Gastrocnemius medialis (tissue), 4 donors: ENCODE data around the gene FGF10. TPM values are rescaled to one million over a fixed set of nuclear protein-coding genes. Genes with fewer than 3 reads are reported as not detected.

Experiments used
- ATAC-seq, 2 donors: fragments of 150-250 bp; one replicate each; pipeline ENCODE4 v1.9.1; 2016
- DNase-seq, 2 donors: peaks; one replicate each; pipeline ENCODE4 v3.0.0-alpha.2; 2019
- H3K27ac ChIP-seq, 4 donors: fragments of 200-600 bp; sonication (generic); 1 replicate in 1 of 4; 2 replicates in 3 of 4; pipeline ENCODE4 v1.5.1; 2016 to 2018; ENCODE audit warnings: mild to moderate bottlenecking in 2 of 4, moderate library complexity in 1 of 4
- H3K27me3 ChIP-seq, 3 donors: fragments of 200-600 bp; sonication (generic) in 2 of 3; 1 replicate in 1 of 3; 2 replicates in 2 of 3; pipeline versions ENCODE4 v1.5.1 to v1.6.0; 2016 to 2019; ENCODE audit warnings: mild to moderate bottlenecking in 1 of 3, moderate library complexity in 1 of 3
- H3K36me3 ChIP-seq, 2 donors: fragments of 200-600 bp; sonication (generic) in 1 of 2; one replicate each; pipeline ENCODE4 v1.5.1; 2017 to 2018
- H3K4me1 ChIP-seq, 2 donors: fragments of 200-600 bp; sonication (generic) in 1 of 2; one replicate each; pipeline ENCODE4 v1.5.1; 2016 to 2017; ENCODE audit warnings: mild to moderate bottlenecking in 2 of 2
- H3K4me3 ChIP-seq, 4 donors: fragments of 200-600 bp; sonication (generic) in 3 of 4; 1 replicate in 1 of 4; 2 replicates in 3 of 4; pipeline ENCODE4 v1.5.1; 2016 to 2019; ENCODE audit warnings: mild to moderate bottlenecking in 2 of 4
- H3K9me3 ChIP-seq, 3 donors: fragments of 200-600 bp; sonication (generic) in 2 of 3; 1 replicate in 1 of 3; 2 replicates in 2 of 3; pipeline ENCODE4 v1.5.1; 2016 to 2019
- POLR2A ChIP-seq, 2 donors: fragments of 450-650 bp; IDR thresholded peaks; one replicate each; pipeline ENCODE4 v1.6.1; 2017; ENCODE audit warnings: antibody characterized with exemption in 2 of 2, mild to moderate bottlenecking in 2 of 2, moderate library complexity in 2 of 2
- in situ Hi-C, 4 donors: fragments of 200-750 bp; cut with MboI; loops; one replicate each; pipeline versions ENCODE4 v1.15.0 to v1.8.0; 2017; ENCODE audit warnings: low sequenced_read_pairs in 4 of 4
- intact Hi-C: fragments of 100-400 bp; cut with DNase I; formaldehyde crosslinking; loops from one replicate; pipeline ENCODE4 v1.15.1; 2023; ENCODE audit warnings: low total_unique reads
- total RNA-seq, 4 donors: library from RNA; depleted of rRNA; stranded (reverse); fragments of >200 nt; gene quantifications; one replicate each; pipeline versions ENCODE4 v1.1.0 to v1.2.3, GENCODE V29; 2016
- TF ChIP-seq, protein P1 (sequence below), 5 experiments: fragments of 450-650 bp in 3 of 5; fragments of 200-600 bp in 2 of 5; sonication (generic) in 2 of 5; IDR thresholded peaks in 4 of 5; conservative IDR thresholded peaks in 1 of 5; 1 replicate in 4 of 5; 2 replicates in 1 of 5; pipeline ENCODE4 v1.5.1; 2016 to 2019; ENCODE audit warnings: antibody characterized with exemption in 5 of 5, mild to moderate bottlenecking in 3 of 5, moderate library complexity in 3 of 5

Gene FGF10
- total RNA-seq, 4 donors from 2014 or later, result 0.23 to 2.6 (median 0.76) TPM; not detected in 1

DNA sequence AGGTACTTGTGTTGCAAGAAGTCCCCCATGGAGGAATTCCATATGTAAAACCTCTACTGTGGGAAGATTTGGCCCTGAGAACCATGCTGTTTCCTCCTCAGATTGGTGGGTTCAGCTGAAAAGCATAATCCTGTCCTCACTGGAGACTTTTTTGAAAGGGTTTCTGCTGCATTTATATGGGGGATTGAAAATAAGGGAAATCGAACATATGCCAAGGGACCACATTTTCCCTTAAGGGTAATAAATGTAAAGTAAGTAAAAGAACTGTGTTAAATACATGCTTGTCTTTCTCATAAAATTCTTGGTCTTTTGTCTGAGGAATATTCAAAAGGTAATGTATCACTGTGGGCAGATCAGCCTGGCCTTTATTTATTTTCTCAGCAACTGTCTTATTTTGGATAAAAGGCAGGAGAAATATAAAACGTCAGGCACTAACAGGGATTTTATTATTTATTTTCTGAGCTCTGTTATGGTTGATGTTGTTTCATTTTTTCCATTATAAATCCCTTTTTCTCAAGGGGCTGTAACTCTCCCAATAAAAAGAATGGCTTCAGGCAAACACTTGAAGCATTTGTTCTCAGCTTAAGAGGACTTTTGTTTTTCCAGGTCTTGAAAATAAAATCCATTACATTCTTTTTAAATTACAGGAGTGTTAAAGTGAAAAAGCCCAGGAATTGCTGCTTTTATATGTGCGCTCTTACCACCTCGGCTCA lies 131.4 kb downstream of the FGF10 start:
- Histone ChIP-seq H3K27ac (no peak overlapping the region), H3K4me1 (no peaks in the 10 kb centered on the region), H3K27me3 (no peaks in the 10 kb centered on the region), H3K36me3 (no peaks in the 10 kb centered on the region), H3K4me3 (no peak overlapping the region), H3K9me3 (no peaks in the 10 kb centered on the region)
- no peak for ATAC-seq
- intact Hi-C loops (loop anchor here (5.0 kb wide), 1 partner anchor 221 kb away; no protein-coding TSS in a partner anchor), in situ Hi-C loops (no loop called here)
- TF ChIP-seq, protein P1, sequence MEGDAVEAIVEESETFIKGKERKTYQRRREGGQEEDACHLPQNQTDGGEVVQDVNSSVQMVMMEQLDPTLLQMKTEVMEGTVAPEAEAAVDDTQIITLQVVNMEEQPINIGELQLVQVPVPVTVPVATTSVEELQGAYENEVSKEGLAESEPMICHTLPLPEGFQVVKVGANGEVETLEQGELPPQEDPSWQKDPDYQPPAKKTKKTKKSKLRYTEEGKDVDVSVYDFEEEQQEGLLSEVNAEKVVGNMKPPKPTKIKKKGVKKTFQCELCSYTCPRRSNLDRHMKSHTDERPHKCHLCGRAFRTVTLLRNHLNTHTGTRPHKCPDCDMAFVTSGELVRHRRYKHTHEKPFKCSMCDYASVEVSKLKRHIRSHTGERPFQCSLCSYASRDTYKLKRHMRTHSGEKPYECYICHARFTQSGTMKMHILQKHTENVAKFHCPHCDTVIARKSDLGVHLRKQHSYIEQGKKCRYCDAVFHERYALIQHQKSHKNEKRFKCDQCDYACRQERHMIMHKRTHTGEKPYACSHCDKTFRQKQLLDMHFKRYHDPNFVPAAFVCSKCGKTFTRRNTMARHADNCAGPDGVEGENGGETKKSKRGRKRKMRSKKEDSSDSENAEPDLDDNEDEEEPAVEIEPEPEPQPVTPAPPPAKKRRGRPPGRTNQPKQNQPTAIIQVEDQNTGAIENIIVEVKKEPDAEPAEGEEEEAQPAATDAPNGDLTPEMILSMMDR (IDR thresholded peaks at IDR 0.05 in 4 of 5, conservative IDR thresholded peaks at IDR 0.05 in 1 of 5), result no peak
- no peak for TF ChIP-seq POLR2A (IDR thresholded peaks at IDR 0.05)
- DNase-seq, result no peak

DNA sequence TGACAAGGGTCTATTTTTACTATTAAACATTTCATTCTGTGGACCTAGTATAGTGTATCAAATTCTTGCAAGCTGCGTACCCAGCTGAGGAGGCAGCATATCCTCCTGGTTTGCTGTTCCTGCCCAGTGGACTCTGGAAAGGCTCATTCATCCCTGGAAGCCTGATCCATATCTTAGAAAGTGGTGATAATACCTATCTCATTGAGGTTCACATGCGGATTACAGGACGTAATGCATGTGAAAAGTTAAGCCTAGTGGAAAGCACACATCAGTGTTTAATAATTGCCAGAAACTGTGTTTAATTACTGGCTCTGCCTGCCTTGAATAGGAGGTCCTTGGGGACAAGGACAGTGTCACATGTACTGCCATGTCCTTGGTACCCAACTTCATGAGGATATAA lies 132.0 kb downstream of the FGF10 start:
- intact Hi-C loops (loop anchor here (5.0 kb wide), 1 partner anchor 220 kb away; no protein-coding TSS in a partner anchor), in situ Hi-C loops (no loop called here)
- H3K27me3 ChIP-seq, result no peaks in the 10 kb centered on the region
- no peak for ATAC-seq
- no peaks in the 10 kb centered on the region for H3K9me3 ChIP-seq
- H3K4me3 ChIP-seq, result no peak overlapping the region
- TF ChIP-seq POLR2A (IDR thresholded peaks at IDR 0.05), result no peak
- TF ChIP-seq, protein P1 (IDR thresholded peaks at IDR 0.05 in 4 of 5, conservative IDR thresholded peaks at IDR 0.05 in 1 of 5), result no peak
- H3K27ac ChIP-seq, result no peak overlapping the region
- no peaks in the 10 kb centered on the region for H3K36me3 ChIP-seq
- no peak for DNase-seq
- no peaks in the 10 kb centered on the region for H3K4me1 ChIP-seq
